Caco-2 (cell line): ENCODE data around the gene ABHD2. TPM values are rescaled to one million over a fixed set of nuclear protein-coding genes. Genes with fewer than 3 reads are reported as not detected.
A peak's percentile ranks its signal among the peaks of the same experiment; 100 is the strongest.

ENCODE experiments used
- BruUV-seq: library from RNA; stranded (reverse); fragments of 400-500 nt; replicated peaks from 2 replicates; lab custom pipeline; 2021; lab: Mats Ljungman, UMichigan
- CTCF ChIA-PET: fragments of 300-600 bp; sonication (Branson Sonifier 250); formaldehyde crosslinking; loops from one replicate; lab custom pipeline; 2022; ENCODE audit warnings: antibody characterized with exemption; lab: Charles Lee
- POLR2A ChIA-PET: fragments of 300-600 bp; sonication (Branson Sonifier 250); formaldehyde crosslinking; loops from one replicate; lab custom pipeline; 2022; ENCODE audit warnings: antibody characterized with exemption; lab: Charles Lee
- DNase-seq, 2 experiments: peaks; one replicate each; pipeline versions ENCODE4 v3.0.0 to v3.0.0-alpha.2; 2020 to 2022
- H3K27me3 ChIP-seq: replicated peaks from 2 replicates; pipeline ENCODE4 v1.6.0; 2011; ENCODE audit warnings: low read length; ENCODE audit not compliant: control insufficient read depth, insufficient read depth
- H3K36me3 ChIP-seq: 2 replicates; pipeline ENCODE4 v1.5.1; 2011; ENCODE audit warnings: low read length; ENCODE audit not compliant: control insufficient read depth, insufficient read depth
- H3K4me1 ChIP-seq: fragments of 250-450 bp; sonication (Bioruptor Pico); 2 replicates; pipeline ENCODE4 v1.5.1; 2020; ENCODE audit warnings: mild to moderate bottlenecking
- H3K4me3 ChIP-seq: 2 replicates; pipeline ENCODE4 v1.5.1; 2011; ENCODE audit warnings: low read depth, mild to moderate bottlenecking, control low read depth, low read length
- H3K9me3 ChIP-seq: fragments of 250-450 bp; sonication (Bioruptor Pico); 2 replicates; pipeline ENCODE4 v1.5.1; 2020; ENCODE audit warnings: mild to moderate bottlenecking, moderate library complexity
- H3K27ac Mint-ChIP-seq: one replicate; pipeline ENCODE4 v1.8.0; 2022; ENCODE audit warnings: mixed read lengths; ENCODE audit not compliant: unreplicated experiment
- H3K27me3 Mint-ChIP-seq: one replicate; pipeline ENCODE4 v1.8.0; 2022; ENCODE audit warnings: mixed read lengths; ENCODE audit not compliant: insufficient read depth, unreplicated experiment
- H3K36me3 Mint-ChIP-seq: one replicate; pipeline ENCODE4 v1.8.0; 2022; ENCODE audit warnings: mild to moderate bottlenecking, mixed read lengths; ENCODE audit not compliant: insufficient read depth, unreplicated experiment
- H3K4me1 Mint-ChIP-seq: one replicate; pipeline ENCODE4 v1.8.0; 2022; ENCODE audit warnings: low read depth, mixed read lengths; ENCODE audit not compliant: unreplicated experiment
- H3K4me3 Mint-ChIP-seq: one replicate; pipeline ENCODE4 v1.8.0; 2022; ENCODE audit warnings: mild to moderate bottlenecking, moderate library complexity, mixed read lengths; ENCODE audit not compliant: unreplicated experiment
- H3K9me3 Mint-ChIP-seq: one replicate; pipeline ENCODE4 v1.8.0; 2022; ENCODE audit warnings: mixed read lengths; ENCODE audit not compliant: unreplicated experiment
- CTCF ChIP-seq, 2 experiments: fragments of 200-600 bp in 1 of 2; IDR thresholded peaks; 1 replicate in 1 of 2; 2 replicates in 1 of 2; pipeline versions ENCODE4 v1.5.1 to v1.8.0; 2011 to 2022; ENCODE audit warnings: antibody characterized with exemption in 1 of 2, control low read depth in 1 of 2, inconsistent platforms in 1 of 2, low read depth in 1 of 2, low read length in 1 of 2, mild to moderate bottlenecking in 1 of 2, moderate library complexity in 1 of 2; ENCODE audit not compliant: insufficient read depth in 1 of 2, severe bottlenecking in 1 of 2, unreplicated experiment in 1 of 2
- intact Hi-C: fragments of 100-400 bp; cut with micrococcal nuclease; formaldehyde crosslinking; loops from one replicate; pipeline ENCODE4 v1.10.0; 2022; ENCODE audit not compliant: unreplicated experiment
- total RNA-seq: library from RNA; stranded (reverse); gene quantifications from 2 replicates; pipeline ENCODE4 v1.2.3, GENCODE V29; 2022

ABHD2 gene
- total RNA-seq, 1 experiment from 2014 or later, result 63.0 TPM

GRCh38 chr15:89206908-89207331, 118.7 kb downstream of the ABHD2 start:
- Histone ChIP-seq H3K4me3 (no peak overlapping the region), H3K36me3 (no peaks in the 10 kb centered on the region), H3K27me3 (no peaks in the 10 kb centered on the region), H3K4me1 (peaks cover 6% of the 10 kb centered on the region; the same call in 1 of the 2 replicates), H3K9me3 (no peaks in the 10 kb centered on the region)
- intact Hi-C loops, result loop anchor here (1.0 kb wide), 2 partner anchors 36 to 93 kb away; partner anchors contain the start of gene FANCI
- DNase-seq, result peak; percentile 79 to 88
- peak overlapping the region; percentile 46 for H3K4me3 Mint-ChIP-seq
- POLR2A ChIA-PET, result no interaction called here
- H3K36me3 Mint-ChIP-seq, result no peaks in the 10 kb centered on the region
- no peaks in the 10 kb centered on the region for H3K27me3 Mint-ChIP-seq
- H3K9me3 Mint-ChIP-seq, result no peaks in the 10 kb centered on the region
- no TSS peak for BruUV-seq
- no peak overlapping the region for H3K27ac Mint-ChIP-seq
- no peaks in the 10 kb centered on the region for H3K4me1 Mint-ChIP-seq
- TF ChIP-seq CTCF (IDR thresholded peaks at IDR 0.05; ENCODE audit: insufficient read depth in 1 of 2, low read depth in 1 of 2, low read length in 1 of 2, severe bottlenecking in 1 of 2, unreplicated experiment in 1 of 2), result peak; percentile 93 to 98
- CTCF ChIA-PET, result interaction anchor here (0.5 to 2.4 kb wide), 27 partner anchors 10 to 434 kb away, joined by 3 to 29 read pairs (median 4); partner anchors contain the start of genes ABHD2, FANCI, POLG and RLBP1

DNA sequence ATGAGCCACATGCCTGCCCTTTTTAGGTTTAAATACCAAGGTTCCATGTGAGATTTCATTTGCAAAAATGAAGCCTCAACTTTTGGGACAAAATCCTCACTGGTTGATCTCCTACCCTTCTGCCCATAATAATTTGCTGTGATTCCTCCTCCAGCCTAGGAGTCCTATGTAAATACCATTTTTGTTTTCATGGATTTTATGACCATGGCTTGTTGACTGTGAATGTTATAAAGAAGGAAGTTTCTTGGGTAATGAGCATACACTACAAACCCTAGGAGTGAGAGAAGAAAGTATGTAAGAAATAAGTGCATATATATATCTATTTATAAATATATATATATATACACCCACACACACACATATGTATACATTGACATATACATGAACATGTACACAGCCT, 120.0 kb downstream of the ABHD2 start:
- H3K4me3 ChIP-seq, result no peak overlapping the region
- no peak overlapping the region for H3K4me3 Mint-ChIP-seq
- POLR2A ChIA-PET, result no interaction called here
- H3K4me1 Mint-ChIP-seq, result no peaks in the 10 kb centered on the region
- DNase-seq, result no peak
- H3K4me1 ChIP-seq, result peaks cover 6% of the 10 kb centered on the region; the same call in 1 of the 2 replicates
- intact Hi-C loops, result no loop called here
- H3K9me3 ChIP-seq, result no peaks in the 10 kb centered on the region
- H3K36me3 Mint-ChIP-seq, result no peaks in the 10 kb centered on the region
- CTCF ChIA-PET, result no interaction called here
- H3K36me3 ChIP-seq, result no peaks in the 10 kb centered on the region
- H3K27ac Mint-ChIP-seq, result no peak overlapping the region
- no peaks in the 10 kb centered on the region for H3K27me3 Mint-ChIP-seq
- BruUV-seq, result no TSS peak
- H3K9me3 Mint-ChIP-seq, result no peaks in the 10 kb centered on the region
- H3K27me3 ChIP-seq, result no peaks in the 10 kb centered on the region
- no peak for TF ChIP-seq CTCF (IDR thresholded peaks at IDR 0.05; ENCODE audit: insufficient read depth in 1 of 2, low read depth in 1 of 2, low read length in 1 of 2, severe bottlenecking in 1 of 2, unreplicated experiment in 1 of 2)

DNA sequence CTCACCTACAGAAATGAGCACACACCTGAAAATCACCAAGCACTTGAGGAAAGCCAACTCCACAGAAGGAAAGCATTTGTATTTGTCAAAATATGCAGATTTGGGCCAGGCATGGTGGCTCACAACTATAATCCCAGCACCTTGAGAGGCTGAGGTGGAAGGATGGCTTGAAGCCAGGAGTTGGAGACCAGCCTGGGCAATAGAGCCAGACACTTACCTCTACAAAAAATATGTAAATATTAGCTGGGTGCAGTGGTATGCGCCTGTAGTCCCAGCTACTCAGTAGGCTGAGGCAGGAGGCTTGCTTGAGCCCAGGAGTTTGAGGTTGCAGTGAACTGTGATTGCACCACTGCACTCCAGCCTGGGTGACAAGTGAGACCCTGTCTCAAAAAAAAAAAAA, 120.8 kb downstream of the ABHD2 start:
- Histone ChIP-seq H3K4me1 (peaks cover 6% of the 10 kb centered on the region; the same call in 1 of the 2 replicates), H3K27me3 (no peaks in the 10 kb centered on the region), H3K9me3 (no peaks in the 10 kb centered on the region), H3K36me3 (no peaks in the 10 kb centered on the region), H3K4me3 (no peak overlapping the region)
- Mint-ChIP-seq H3K9me3 (no peaks in the 10 kb centered on the region), H3K36me3 (no peaks in the 10 kb centered on the region), H3K4me1 (no peaks in the 10 kb centered on the region), H3K27me3 (no peaks in the 10 kb centered on the region), H3K4me3 (no peak overlapping the region), H3K27ac (no peak overlapping the region)
- no peak for TF ChIP-seq CTCF (IDR thresholded peaks at IDR 0.05; ENCODE audit: insufficient read depth in 1 of 2, low read depth in 1 of 2, low read length in 1 of 2, severe bottlenecking in 1 of 2, unreplicated experiment in 1 of 2)
- ChIA-PET POLR2A (no interaction called here), CTCF (interaction anchor here (0.7 kb wide), 2 partner anchors 93 to 331 kb away, joined by 4 to 6 read pairs; no protein-coding TSS in a partner anchor)
- BruUV-seq, result no TSS peak
- intact Hi-C loops, result no loop called here
- DNase-seq, result no peak
